ENCODE data around the gene GRIN3B.
"Not testable (repeated sequence)": the region's sequence is repeated elsewhere in the genome, so short reads cannot be mapped to it uniquely, and the experiment has no call there.

GRIN3B gene

GRCh38 chr19:1020868-1021425 is 20.7 kb downstream of the GRIN3B start, which contains the start of gene TMEM259:
Gene TMEM259, minus strand, starts transcription at chr19:1021123. Its CDS starts 127 bp downstream, at chr19:1020996.
- peak; percentile 99 for DNase-seq

- not testable (repeated sequence) for DNase-seq
Measured at GRCh38 chr19:1023883-1024188, 23.6 kb downstream of the GRIN3B start.

DNA sequence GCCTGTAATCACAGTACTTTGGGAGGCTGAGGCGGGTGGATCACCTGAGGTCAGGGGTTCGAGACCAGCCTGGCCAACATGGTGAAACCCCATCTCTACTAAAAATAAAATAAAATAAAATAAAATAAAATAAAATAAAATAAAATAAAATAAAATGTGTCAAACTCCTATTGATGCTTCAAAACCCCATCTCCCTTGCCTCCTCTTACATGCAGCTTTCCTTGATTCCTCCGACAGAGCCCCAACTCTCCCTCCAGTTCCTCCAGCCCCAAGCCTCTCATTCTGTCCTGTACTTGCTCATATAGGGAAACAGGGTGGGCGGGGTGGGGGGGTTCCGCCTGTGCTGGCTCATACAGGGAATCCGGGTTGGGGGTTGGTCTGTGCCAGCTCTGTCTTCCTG is 24.9 kb downstream of the GRIN3B start:
- not testable (repeated sequence) for DNase-seq

GRCh38 chr19:1025960-1026782 is 26.0 kb downstream of the GRIN3B start, which contains the start of gene CNN2:
Gene CNN2, plus strand, starts transcription at chr19:1026608. Its CDS starts 54 bp downstream, at chr19:1026662.
- DNase-seq, result peak; percentile 88

GRCh38 chr19:1026783-1027649 is 26.8 kb downstream of the GRIN3B start:
- DNase-seq, result peak; percentile 27

GRCh38 chr19:1027650-1028061 is 27.4 kb downstream of the GRIN3B start:
- no peak for DNase-seq

- DNase-seq, result peak; percentile 50
Measured at GRCh38 chr19:1028062-1028926, 28.1 kb downstream of the GRIN3B start.

DNA sequence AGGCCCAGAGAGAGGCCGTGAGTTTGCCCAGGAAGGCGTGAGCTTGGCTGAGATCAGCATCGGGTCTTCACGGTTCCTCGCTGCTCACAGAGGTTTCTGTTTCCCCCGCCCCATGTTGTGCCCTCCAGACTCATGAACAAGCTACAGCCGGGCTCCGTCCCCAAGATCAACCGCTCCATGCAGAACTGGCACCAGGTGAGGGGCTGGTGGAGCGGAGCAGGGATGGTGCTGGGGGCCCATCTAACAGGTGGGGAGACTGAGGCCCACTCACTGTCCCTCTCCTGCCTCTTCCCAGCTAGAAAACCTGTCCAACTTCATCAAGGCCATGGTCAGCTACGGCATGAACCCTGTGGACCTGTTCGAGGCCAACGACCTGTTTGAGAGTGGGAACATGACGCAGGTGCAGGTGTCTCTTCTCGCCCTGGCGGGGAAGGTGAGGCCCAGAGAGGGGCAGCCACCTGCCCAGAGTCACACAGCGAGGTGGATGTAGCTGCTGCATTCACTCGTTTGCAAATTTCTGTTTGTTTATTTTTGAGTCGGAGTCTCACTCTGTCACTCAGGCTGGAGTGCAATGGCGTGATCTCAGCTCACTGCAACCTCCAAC is 32.1 kb downstream of the GRIN3B start:
- no peak for DNase-seq

GRCh38 chr19:1035998-1036621 is 35.9 kb downstream of the GRIN3B start:
- DNase-seq, result no peak

DNA sequence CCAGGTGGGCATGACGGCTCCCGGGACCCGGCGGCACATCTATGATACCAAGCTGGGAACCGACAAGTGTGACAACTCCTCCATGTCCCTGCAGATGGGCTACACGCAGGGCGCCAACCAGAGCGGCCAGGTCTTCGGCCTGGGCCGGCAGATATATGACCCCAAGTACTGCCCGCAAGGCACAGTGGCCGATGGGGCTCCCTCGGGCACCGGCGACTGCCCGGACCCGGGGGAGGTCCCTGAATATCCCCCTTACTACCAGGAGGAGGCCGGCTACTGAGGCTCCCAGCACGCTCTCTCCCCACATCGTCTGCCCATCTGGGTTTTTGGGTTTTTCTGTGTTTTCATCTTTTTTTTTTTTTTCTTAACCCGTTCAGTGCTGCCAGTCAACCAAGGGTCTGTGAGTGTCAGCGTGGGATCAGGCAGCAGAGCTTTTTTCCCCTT is 37.4 kb downstream of the GRIN3B start:
- DNase-seq, result no peak

DNA sequence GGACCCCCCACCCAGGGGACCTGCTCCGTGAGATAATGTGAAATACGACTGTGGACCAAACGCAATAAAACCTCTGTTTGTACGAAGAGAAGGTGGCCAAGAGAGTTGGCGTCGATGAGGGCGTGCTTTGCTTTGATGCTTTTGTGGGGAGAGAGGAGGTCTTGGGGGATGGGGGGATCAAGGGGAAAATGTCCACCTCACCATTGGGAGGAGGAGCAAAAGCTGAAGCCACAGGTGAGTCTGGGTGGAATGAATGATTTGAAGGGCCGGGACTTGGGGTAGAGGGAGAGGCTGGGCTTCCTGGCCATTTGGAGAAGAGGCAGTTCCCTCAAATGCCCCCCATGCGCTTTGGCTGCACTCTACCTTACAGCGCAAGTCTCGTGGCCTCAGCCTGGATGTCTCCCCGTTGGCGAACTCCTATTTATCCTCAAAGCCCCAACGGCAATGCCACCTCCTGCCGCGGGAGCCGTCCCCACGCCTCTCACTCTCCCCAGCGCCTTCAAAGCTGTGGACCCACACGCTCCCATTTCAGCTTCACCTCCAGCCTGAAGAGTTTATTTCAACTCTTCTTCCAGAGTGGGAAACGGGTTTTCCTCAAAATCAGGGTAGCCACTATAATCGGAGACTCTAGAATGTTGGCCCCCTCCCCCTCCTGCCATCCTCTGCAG is 38.9 kb downstream of the GRIN3B start:
- DNase-seq, result no peak

GRCh38 chr19:1039646-1040475 is 39.6 kb downstream of the GRIN3B start, which contains the start of gene ABCA7:
Gene ABCA7, plus strand, starts transcription at chr19:1040107. Its CDS starts 1,255 bp downstream, at chr19:1041362.
- DNase-seq, result peak; percentile 98

GRCh38 chr19:1040476-1041271 is 40.5 kb downstream of the GRIN3B start:
- DNase-seq, result peak; percentile 91

DNA sequence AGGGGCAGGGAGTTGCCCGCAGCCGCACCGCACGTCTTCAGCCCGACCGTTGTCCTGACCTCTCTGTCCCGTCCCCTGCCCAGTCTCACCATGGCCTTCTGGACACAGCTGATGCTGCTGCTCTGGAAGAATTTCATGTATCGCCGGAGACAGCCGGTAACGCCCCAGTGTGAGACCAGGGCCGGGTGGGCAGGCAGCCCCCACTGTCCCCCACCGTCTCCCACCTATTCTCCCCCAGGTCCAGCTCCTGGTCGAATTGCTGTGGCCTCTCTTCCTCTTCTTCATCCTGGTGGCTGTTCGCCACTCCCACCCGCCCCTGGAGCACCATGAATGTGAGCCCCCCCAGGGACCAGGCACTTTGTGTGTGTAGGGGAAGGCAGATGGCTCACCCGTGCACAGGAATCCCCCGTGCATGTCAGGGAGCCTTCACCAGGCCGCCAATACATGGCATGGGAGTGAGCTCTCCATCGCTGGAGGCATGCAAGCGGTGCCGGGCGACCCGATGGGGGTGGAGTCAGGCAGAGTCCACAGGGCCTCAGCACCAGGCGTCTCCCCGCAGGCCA is 41.1 kb downstream of the GRIN3B start:
- DNase-seq, result no peak

DNA sequence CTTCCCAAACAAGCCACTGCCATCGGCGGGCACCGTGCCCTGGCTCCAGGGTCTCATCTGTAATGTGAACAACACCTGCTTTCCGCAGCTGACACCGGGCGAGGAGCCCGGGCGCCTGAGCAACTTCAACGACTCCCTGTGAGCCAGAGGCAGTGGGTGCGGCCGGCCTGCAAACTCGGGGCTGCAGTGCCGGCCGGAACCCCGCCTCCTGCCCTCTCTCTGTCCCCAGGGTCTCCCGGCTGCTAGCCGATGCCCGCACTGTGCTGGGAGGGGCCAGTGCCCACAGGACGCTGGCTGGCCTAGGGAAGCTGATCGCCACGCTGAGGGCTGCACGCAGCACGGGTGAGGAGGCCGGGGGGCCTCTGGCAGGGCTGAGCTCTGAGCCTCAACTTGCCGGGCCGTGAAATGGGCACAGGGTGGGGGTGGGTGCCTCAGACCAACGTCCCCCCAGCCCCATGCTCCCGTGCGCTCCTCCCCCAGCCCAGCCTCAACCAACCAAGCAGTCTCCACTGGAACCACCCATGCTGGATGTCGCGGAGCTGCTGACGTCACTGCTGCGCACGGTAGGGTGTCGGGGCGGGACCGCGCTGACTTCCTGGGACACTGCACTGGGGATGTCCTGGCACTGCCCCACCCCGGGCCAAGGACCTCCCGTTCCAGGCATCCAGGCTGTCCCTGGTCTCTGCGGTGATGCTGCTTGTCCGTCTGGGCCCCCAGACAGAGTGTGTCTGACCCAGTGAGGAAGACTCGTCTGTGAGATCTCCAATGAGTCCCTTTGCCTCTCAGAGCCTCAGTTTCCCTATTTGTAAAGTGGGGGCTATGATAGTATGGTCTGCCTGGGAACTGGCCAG is 41.8 kb downstream of the GRIN3B start:
- DNase-seq, result no peak

DNA sequence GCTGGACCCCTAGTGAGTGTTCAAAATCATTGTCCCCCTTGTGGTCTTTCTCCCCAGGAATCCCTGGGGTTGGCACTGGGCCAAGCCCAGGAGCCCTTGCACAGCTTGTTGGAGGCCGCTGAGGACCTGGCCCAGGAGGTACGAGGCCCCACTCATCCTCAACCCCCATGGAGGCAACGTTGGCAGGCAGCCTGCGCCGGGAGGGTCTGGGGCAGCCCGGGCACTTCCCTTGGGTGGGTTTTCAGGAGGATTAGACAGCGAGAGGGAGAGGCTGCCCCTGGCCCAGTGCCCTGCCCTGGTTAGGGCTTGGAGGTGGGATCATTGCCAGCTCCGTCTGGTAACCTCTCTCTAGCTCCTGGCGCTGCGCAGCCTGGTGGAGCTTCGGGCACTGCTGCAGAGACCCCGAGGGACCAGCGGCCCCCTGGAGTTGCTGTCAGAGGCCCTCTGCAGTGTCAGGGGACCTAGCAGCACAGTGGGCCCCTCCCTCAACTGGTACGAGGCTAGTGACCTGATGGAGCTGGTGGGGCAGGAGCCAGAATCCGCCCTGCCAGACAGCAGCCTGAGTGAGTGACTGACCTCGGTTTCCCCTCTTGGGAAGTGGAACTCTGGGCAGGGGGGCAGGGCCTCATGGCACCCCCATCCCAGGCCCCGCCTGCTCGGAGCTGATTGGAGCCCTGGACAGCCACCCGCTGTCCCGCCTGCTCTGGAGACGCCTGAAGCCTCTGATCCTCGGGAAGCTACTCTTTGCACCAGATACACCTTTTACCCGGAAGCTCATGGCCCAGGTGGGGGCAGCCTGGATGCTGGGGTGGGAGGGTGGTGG is 42.7 kb downstream of the GRIN3B start:
- no peak for DNase-seq

GRCh38 chr19:1045247-1045603 is 45.0 kb downstream of the GRIN3B start:
- DNase-seq, result peak; percentile 46
